H9 (cell line): ENCODE data around the gene OTP. TPM values are rescaled to one million over a fixed set of nuclear protein-coding genes. Genes with fewer than 3 reads are reported as not detected.

Source experiments
- DNase-seq: peaks from one replicate; pipeline ENCODE4 v3.0.0-alpha.2; 2017
- H2AFZ ChIP-seq: one replicate; pipeline ENCODE4 v1.6.1; 2013; ENCODE audit warnings: mild to moderate bottlenecking, low read length, control low read depth, moderate library complexity
- H2AK5ac ChIP-seq: 2 replicates; pipeline ENCODE4 v1.6.1; 2013; ENCODE audit warnings: low read length, control low read depth, mixed read lengths; ENCODE audit not compliant: insufficient read length
- H2BK120ac ChIP-seq: one replicate; pipeline ENCODE4 v1.6.1; 2013; ENCODE audit warnings: low read depth, mild to moderate bottlenecking, low read length, control low read depth, inconsistent platforms; ENCODE audit not compliant: poor library complexity, severe bottlenecking
- H2BK12ac ChIP-seq: 2 replicates; pipeline ENCODE4 v1.6.1; 2013; ENCODE audit warnings: low read length, control low read depth, mixed read lengths, low read depth; ENCODE audit not compliant: insufficient read length
- H2BK15ac ChIP-seq: 2 replicates; pipeline ENCODE4 v1.6.1; 2013; ENCODE audit warnings: low read depth, low read length, control low read depth
- H2BK20ac ChIP-seq: one replicate; pipeline ENCODE4 v1.6.1; 2013; ENCODE audit warnings: low read depth, mild to moderate bottlenecking, low read length, control low read depth, inconsistent platforms; ENCODE audit not compliant: poor library complexity, severe bottlenecking
- H2BK5ac ChIP-seq: 2 replicates; pipeline ENCODE4 v1.6.1; 2013; ENCODE audit warnings: low read length, control low read depth, mixed read lengths; ENCODE audit not compliant: insufficient read length
- H3K14ac ChIP-seq: 2 replicates; pipeline ENCODE4 v1.6.1; 2013; ENCODE audit warnings: low read length, control low read depth; ENCODE audit not compliant: insufficient read depth
- H3K18ac ChIP-seq: 2 replicates; pipeline ENCODE4 v1.6.1; 2013; ENCODE audit warnings: low read depth, mild to moderate bottlenecking, mixed read lengths, low read length, control low read depth; ENCODE audit not compliant: insufficient read length
- H3K23ac ChIP-seq: 2 replicates; pipeline ENCODE4 v1.6.1; 2013; ENCODE audit warnings: low read length, control low read depth, mixed read lengths, low read depth; ENCODE audit not compliant: insufficient read length
- H3K23me2 ChIP-seq: 2 replicates; pipeline ENCODE4 v1.6.1; 2013; ENCODE audit warnings: low read depth, mild to moderate bottlenecking, mixed read lengths, low read length, control low read depth; ENCODE audit not compliant: insufficient read length, poor library complexity, severe bottlenecking
- H3K27ac ChIP-seq: 2 replicates; pipeline ENCODE4 v1.5.1; 2013; ENCODE audit warnings: low read length, control low read depth, mixed read lengths, low read depth; ENCODE audit not compliant: insufficient read length
- H3K27me3 ChIP-seq: 2 replicates; pipeline ENCODE4 v1.6.1; 2013; ENCODE audit warnings: low read length, control low read depth, inconsistent platforms; ENCODE audit not compliant: insufficient read depth
- H3K4ac ChIP-seq: 2 replicates; pipeline ENCODE4 v1.6.1; 2013; ENCODE audit warnings: low read depth, mild to moderate bottlenecking, control low read depth, inconsistent platforms, low read length, moderate library complexity
- H3K4me1 ChIP-seq: 2 replicates; pipeline ENCODE4 v1.6.1; 2013; ENCODE audit warnings: low read length, control low read depth, inconsistent platforms; ENCODE audit not compliant: insufficient read depth
- H3K4me2 ChIP-seq: 2 replicates; pipeline ENCODE4 v1.6.1; 2013; ENCODE audit warnings: low read length, control low read depth, mixed read lengths; ENCODE audit not compliant: insufficient read length, insufficient read depth
- H3K56ac ChIP-seq: 2 replicates; pipeline ENCODE4 v1.6.1; 2013; ENCODE audit warnings: low read depth, mild to moderate bottlenecking, mixed read lengths, low read length, control low read depth; ENCODE audit not compliant: insufficient read length
- H3K79me1 ChIP-seq: 2 replicates; pipeline ENCODE4 v1.6.1; 2013; ENCODE audit warnings: low read depth, mild to moderate bottlenecking, moderate library complexity, low read length, control low read depth, inconsistent platforms; ENCODE audit not compliant: insufficient read depth, poor library complexity, severe bottlenecking
- H3K79me2 ChIP-seq: 2 replicates; pipeline ENCODE4 v1.6.1; 2013; ENCODE audit warnings: low read length, control low read depth, inconsistent platforms; ENCODE audit not compliant: insufficient read depth
- H3K9ac ChIP-seq: 2 replicates; pipeline ENCODE4 v1.6.1; 2013; ENCODE audit warnings: low read length, control low read depth, mixed read lengths; ENCODE audit not compliant: insufficient read length; ENCODE audit errors: extremely low read depth
- H3K9me3 ChIP-seq: one replicate; pipeline ENCODE4 v1.6.1; 2013; ENCODE audit warnings: low read depth, low read length, inconsistent platforms; ENCODE audit not compliant: control insufficient read depth
- H3T11ph ChIP-seq: one replicate; pipeline ENCODE4 v1.6.1; 2013; ENCODE audit warnings: mild to moderate bottlenecking, low read length, control low read depth, inconsistent platforms
- H4K20me1 ChIP-seq: one replicate; pipeline ENCODE4 v1.6.1; 2013; ENCODE audit not compliant: control insufficient read depth, insufficient read length, insufficient read depth
- H4K5ac ChIP-seq: 2 replicates; pipeline ENCODE4 v1.6.1; 2013; ENCODE audit warnings: low read depth, mild to moderate bottlenecking, mixed read lengths, low read length, control low read depth; ENCODE audit not compliant: insufficient read length
- H4K8ac ChIP-seq: replicated peaks from 2 replicates; pipeline ENCODE4 v1.6.1; 2013; ENCODE audit warnings: low read length, control low read depth, mixed read lengths, low read depth; ENCODE audit not compliant: insufficient read length
- H4K91ac ChIP-seq: 2 replicates; pipeline ENCODE4 v1.6.1; 2013; ENCODE audit warnings: low read depth, mild to moderate bottlenecking, moderate library complexity, mixed read lengths, low read length, control low read depth; ENCODE audit not compliant: insufficient read length
- H3K27ac Mint-ChIP-seq, 3 experiments: 2 replicates in 2 of 3; 3 replicates in 1 of 3; pipeline ENCODE4 v1.8.0; 2020 to 2021; ENCODE audit warnings: mixed read lengths in 3 of 3, mild to moderate bottlenecking in 1 of 3, moderate library complexity in 1 of 3
- H3K27me3 Mint-ChIP-seq: 2 replicates; pipeline ENCODE4 v1.8.0; 2021; ENCODE audit warnings: low read depth, mild to moderate bottlenecking, moderate library complexity, mixed read lengths
- H3K36me3 Mint-ChIP-seq, 3 experiments: 2 replicates in 2 of 3; 3 replicates in 1 of 3; pipeline ENCODE4 v1.8.0; 2020 to 2021; ENCODE audit warnings: low read depth in 3 of 3, mixed read lengths in 3 of 3; ENCODE audit not compliant: insufficient read depth in 1 of 3
- H3K4me1 Mint-ChIP-seq, 2 experiments: 2 replicates each; pipeline ENCODE4 v1.8.0; 2020; ENCODE audit warnings: mixed read lengths in 2 of 2
- H3K4me3 Mint-ChIP-seq, 2 experiments: 2 replicates in 1 of 2; 3 replicates in 1 of 2; pipeline ENCODE4 v1.8.0; 2020 to 2021; ENCODE audit warnings: mild to moderate bottlenecking in 2 of 2, mixed read lengths in 2 of 2, moderate library complexity in 1 of 2
- H3K9me3 Mint-ChIP-seq, 2 experiments: 2 replicates in 1 of 2; 3 replicates in 1 of 2; pipeline ENCODE4 v1.8.0; 2020; ENCODE audit warnings: mild to moderate bottlenecking in 2 of 2, mixed read lengths in 2 of 2, moderate library complexity in 1 of 2
- WGBS: extraction: QIAGEN DNeasy Blood & Tissue Kit; methylation state at CpG from one replicate; pipeline ENCODE4 v1.1.7; 2013; ENCODE audit warnings: missing lambda C conversion rate, low lambda C conversion rate, mixed read lengths; ENCODE audit not compliant: insufficient read length; ENCODE audit errors: extremely low coverage; 5-methylcytosine and 5-hydroxymethylcytosine counted together
- total RNA-seq: library from RNA; stranded (reverse); gene quantifications from 2 replicates; pipeline ENCODE4 v1.2.1, GENCODE V29; 2021
- TF ChIP-seq, protein P1 (sequence below): fragments of 200-600 bp; sonication (generic); conservative IDR thresholded peaks from 3 replicates; pipeline ENCODE4 v1.8.0; 2021; ENCODE audit warnings: antibody characterized with exemption, mild to moderate bottlenecking

Gene OTP
- total RNA-seq, 1 experiment from 2014 or later = not detected

GRCh38 chr5:77630114-77630680 lies 8.3 kb downstream of the OTP start:
- H4K5ac ChIP-seq = no peak overlapping the region
- DNase-seq = peak; percentile 83
- H4K20me1 ChIP-seq = no peaks in the 10 kb centered on the region
- no peak overlapping the region for H3K27ac Mint-ChIP-seq
- no peak overlapping the region for H3K18ac ChIP-seq
- H3K9me3 ChIP-seq = no peaks in the 10 kb centered on the region
- H2AK5ac ChIP-seq = no peak overlapping the region
- H3K79me2 ChIP-seq = no peaks in the 10 kb centered on the region
- no peak overlapping the region for H2BK20ac ChIP-seq
- no peak overlapping the region for H4K8ac ChIP-seq
- no peak overlapping the region for H3K14ac ChIP-seq
- no peak overlapping the region for H3T11ph ChIP-seq
- H3K9ac ChIP-seq = no peak overlapping the region
- peak overlapping the region; percentile 52 to 86 for H3K4me3 Mint-ChIP-seq
- no peak overlapping the region for H4K91ac ChIP-seq
- H2BK15ac ChIP-seq = no peak overlapping the region
- no peak overlapping the region for H2BK5ac ChIP-seq
- H3K36me3 Mint-ChIP-seq = no peaks in the 10 kb centered on the region; a peak in 2 of 7 replicates
- TF ChIP-seq, protein P1, sequence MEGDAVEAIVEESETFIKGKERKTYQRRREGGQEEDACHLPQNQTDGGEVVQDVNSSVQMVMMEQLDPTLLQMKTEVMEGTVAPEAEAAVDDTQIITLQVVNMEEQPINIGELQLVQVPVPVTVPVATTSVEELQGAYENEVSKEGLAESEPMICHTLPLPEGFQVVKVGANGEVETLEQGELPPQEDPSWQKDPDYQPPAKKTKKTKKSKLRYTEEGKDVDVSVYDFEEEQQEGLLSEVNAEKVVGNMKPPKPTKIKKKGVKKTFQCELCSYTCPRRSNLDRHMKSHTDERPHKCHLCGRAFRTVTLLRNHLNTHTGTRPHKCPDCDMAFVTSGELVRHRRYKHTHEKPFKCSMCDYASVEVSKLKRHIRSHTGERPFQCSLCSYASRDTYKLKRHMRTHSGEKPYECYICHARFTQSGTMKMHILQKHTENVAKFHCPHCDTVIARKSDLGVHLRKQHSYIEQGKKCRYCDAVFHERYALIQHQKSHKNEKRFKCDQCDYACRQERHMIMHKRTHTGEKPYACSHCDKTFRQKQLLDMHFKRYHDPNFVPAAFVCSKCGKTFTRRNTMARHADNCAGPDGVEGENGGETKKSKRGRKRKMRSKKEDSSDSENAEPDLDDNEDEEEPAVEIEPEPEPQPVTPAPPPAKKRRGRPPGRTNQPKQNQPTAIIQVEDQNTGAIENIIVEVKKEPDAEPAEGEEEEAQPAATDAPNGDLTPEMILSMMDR = peak; percentile 36; the same call in 2 of the 3 replicates
- no peak overlapping the region for H3K23ac ChIP-seq
- peaks cover 0 to 16% of the 10 kb centered on the region in 2 experiments; a peak in 3 of 5 replicates for H3K9me3 Mint-ChIP-seq
- H2BK12ac ChIP-seq = no peak overlapping the region
- H3K4ac ChIP-seq = no peak overlapping the region
- H2AFZ ChIP-seq = no peak overlapping the region
- H3K4me2 ChIP-seq = peak overlapping the region; percentile 33
- peaks cover 5% of the 10 kb centered on the region for H3K23me2 ChIP-seq
- no peaks in the 10 kb centered on the region for H3K79me1 ChIP-seq
- WGBS = no CpG with 5 or more reads among the region's 65 CpGs
- H2BK120ac ChIP-seq = no peak overlapping the region
- no peak overlapping the region for H3K27ac ChIP-seq
- peaks cover 100% of the 10 kb centered on the region for H3K27me3 Mint-ChIP-seq
- no peak overlapping the region for H3K56ac ChIP-seq
- H3K27me3 ChIP-seq = peaks cover 73% of the 10 kb centered on the region
- H3K4me1 Mint-ChIP-seq = peaks cover 19 to 33% of the 10 kb centered on the region in 2 experiments
- no peaks in the 10 kb centered on the region; the same call in 1 of the 2 replicates for H3K4me1 ChIP-seq
